GM10266 (cell line): Measurements from ENCODE around the gene TMPRSS12.
"Not testable (repeated sequence)": the region's sequence is repeated elsewhere in the genome, so short reads cannot be mapped to it uniquely, and the experiment has no call there.

Source experiments
- DNase-seq: peaks from one replicate; pipeline ENCODE4 v3.0.0; 2012; ENCODE audit errors: extremely low spot score
- CTCF ChIP-seq: IDR thresholded peaks from 2 replicates; pipeline ENCODE4 v1.5.1; 2012; ENCODE audit warnings: mild to moderate bottlenecking, low read depth; ENCODE audit not compliant: control insufficient read depth, insufficient read depth; ENCODE audit errors: missing control alignments

Gene TMPRSS12

GRCh38 chr12:50824914-50825313, 17.8 kb upstream of the TMPRSS12 start:
- no peak for DNase-seq
- TF ChIP-seq CTCF = no peak

GRCh38 chr12:50825372-50825838, 17.3 kb upstream of the TMPRSS12 start:
- peak; percentile 43 for DNase-seq
- peak; percentile 42 for TF ChIP-seq CTCF

GRCh38 chr12:50828121-50828520, 14.6 kb upstream of the TMPRSS12 start:
- TF ChIP-seq CTCF = no peak

GRCh38 chr12:50828886-50829285, 13.8 kb upstream of the TMPRSS12 start:
- DNase-seq = no peak
- no peak for TF ChIP-seq CTCF

More at GRCh38 chr12:50828121-50828520, 14.6 kb upstream of the TMPRSS12 start:
- no peak for DNase-seq

- DNase-seq = not testable (repeated sequence)
These were observed 8.9 kb upstream of the TMPRSS12 start for GRCh38 chr12:50833801-50834200.

- no peak for TF ChIP-seq CTCF
- no peak for DNase-seq
These were observed 3.7 kb upstream of the TMPRSS12 start for GRCh38 chr12:50839042-50839441.

- DNase-seq = no peak
These were observed 1.8 kb upstream of the TMPRSS12 start for GRCh38 chr12:50840809-50841487.

More at GRCh38 chr12:50840809-50841487, 1.8 kb upstream of the TMPRSS12 start:
- no peak for TF ChIP-seq CTCF
